Muscle layer of duodenum (tissue), 2 donors: ENCODE results near the gene MAPT.

ENCODE experiments used
- H3K27ac ChIP-seq: one replicate; pipeline ENCODE4 v1.7.0; 2013; ENCODE audit warnings: mild to moderate bottlenecking, low read length
- H3K27me3 ChIP-seq: one replicate; pipeline ENCODE4 v1.7.0; 2013; ENCODE audit warnings: low read depth, mild to moderate bottlenecking, control low read depth, low read length
- H3K36me3 ChIP-seq, 2 donors: one replicate each; pipeline ENCODE4 v1.7.0; 2013; ENCODE audit warnings: low read length in 2 of 2, control low read depth in 1 of 2, mild to moderate bottlenecking in 1 of 2; ENCODE audit not compliant: insufficient read depth in 2 of 2, control insufficient read depth in 1 of 2
- H3K4me1 ChIP-seq, 2 donors: one replicate each; pipeline ENCODE4 v1.7.0; 2013; ENCODE audit warnings: low read length in 2 of 2, mild to moderate bottlenecking in 2 of 2, control low read depth in 1 of 2, moderate library complexity in 1 of 2; ENCODE audit not compliant: insufficient read depth in 2 of 2, control insufficient read depth in 1 of 2
- H3K4me3 ChIP-seq, 2 donors: one replicate each; pipeline ENCODE4 v1.7.0; 2013; ENCODE audit warnings: low read length in 2 of 2, low read depth in 1 of 2, mild to moderate bottlenecking in 1 of 2
- H3K9me3 ChIP-seq, 2 donors: one replicate each; pipeline ENCODE4 v1.7.0; 2013; ENCODE audit warnings: low read length in 2 of 2, control low read depth in 1 of 2, mild to moderate bottlenecking in 1 of 2; ENCODE audit not compliant: control insufficient read depth in 1 of 2
- donor health status: healthy.

The MAPT gene

GRCh38 chr17:46047398-46047797 lies 153.0 kb downstream of the MAPT start:
- H3K36me3 ChIP-seq, result peaks cover 26 to 39% of the 10 kb centered on the region in 2 donors
- no peak overlapping the region for H3K27ac ChIP-seq
- H3K4me3 ChIP-seq, result no peak overlapping the region
- peaks cover 18 to 19% of the 10 kb centered on the region in 2 donors for H3K4me1 ChIP-seq
- no peaks in the 10 kb centered on the region for H3K9me3 ChIP-seq
- H3K27me3 ChIP-seq, result no peaks in the 10 kb centered on the region

DNA sequence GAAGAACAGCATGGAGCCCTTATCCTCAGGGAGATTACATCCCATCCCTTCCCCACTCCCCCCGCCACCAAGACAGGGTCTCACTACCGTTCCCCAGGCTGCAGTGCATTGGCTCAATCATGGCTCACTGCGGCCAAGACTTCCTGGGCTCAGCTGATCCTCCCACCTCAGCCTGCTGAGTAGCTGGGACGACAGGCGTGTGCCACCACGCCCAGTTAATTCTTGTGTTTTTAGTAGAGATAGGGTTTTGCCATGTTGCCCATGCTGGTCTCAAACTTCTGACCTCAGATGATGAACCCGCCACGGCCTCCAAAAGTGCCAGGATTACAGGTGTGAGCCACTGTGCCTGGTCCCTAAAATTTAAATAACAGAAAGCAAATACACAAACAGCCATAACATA lies 153.5 kb downstream of the MAPT start:
- Histone ChIP-seq H3K9me3 (no peaks in the 10 kb centered on the region), H3K36me3 (peaks cover 26 to 39% of the 10 kb centered on the region in 2 donors), H3K27me3 (no peaks in the 10 kb centered on the region), H3K27ac (no peak overlapping the region), H3K4me3 (no peak overlapping the region), H3K4me1 (peaks cover 14 to 19% of the 10 kb centered on the region in 2 donors)

DNA sequence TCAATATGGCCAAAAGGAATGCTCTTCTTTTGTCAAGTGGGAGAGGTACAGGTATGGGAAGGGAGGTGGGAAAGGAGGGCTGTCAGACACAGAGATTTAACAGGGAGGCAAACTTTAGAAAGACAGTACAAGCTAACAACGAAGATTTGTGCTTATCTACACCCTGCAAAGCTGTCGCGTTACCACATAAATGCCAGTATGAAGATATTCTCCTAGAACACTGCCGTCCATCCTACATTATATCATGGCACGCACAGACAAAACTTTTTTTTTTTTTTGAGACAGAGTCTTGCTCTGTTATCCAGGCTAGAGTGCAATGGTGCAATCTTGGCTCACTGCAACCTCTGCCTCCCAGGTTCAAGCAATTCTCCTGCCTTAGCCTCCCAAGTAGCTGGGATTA lies 155.3 kb downstream of the MAPT start:
- no peaks in the 10 kb centered on the region for H3K9me3 ChIP-seq
- peaks cover 26 to 39% of the 10 kb centered on the region in 2 donors for H3K36me3 ChIP-seq
- no peaks in the 10 kb centered on the region for H3K27me3 ChIP-seq
- H3K4me3 ChIP-seq, result no peak overlapping the region
- H3K4me1 ChIP-seq, result peaks cover 0 to 9% of the 10 kb centered on the region in 2 donors
- H3K27ac ChIP-seq, result no peak overlapping the region

- peaks cover 0 to 17% of the 10 kb centered on the region in 2 donors for H3K4me1 ChIP-seq
- peaks cover 14 to 23% of the 10 kb centered on the region in 2 donors for H3K36me3 ChIP-seq
- no peak overlapping the region for H3K4me3 ChIP-seq
- no peak overlapping the region for H3K27ac ChIP-seq
- no peaks in the 10 kb centered on the region for H3K27me3 ChIP-seq
- H3K9me3 ChIP-seq, result no peaks in the 10 kb centered on the region
Observed at GRCh38 chr17:46053911-46054534, 159.7 kb downstream of the MAPT start.

DNA sequence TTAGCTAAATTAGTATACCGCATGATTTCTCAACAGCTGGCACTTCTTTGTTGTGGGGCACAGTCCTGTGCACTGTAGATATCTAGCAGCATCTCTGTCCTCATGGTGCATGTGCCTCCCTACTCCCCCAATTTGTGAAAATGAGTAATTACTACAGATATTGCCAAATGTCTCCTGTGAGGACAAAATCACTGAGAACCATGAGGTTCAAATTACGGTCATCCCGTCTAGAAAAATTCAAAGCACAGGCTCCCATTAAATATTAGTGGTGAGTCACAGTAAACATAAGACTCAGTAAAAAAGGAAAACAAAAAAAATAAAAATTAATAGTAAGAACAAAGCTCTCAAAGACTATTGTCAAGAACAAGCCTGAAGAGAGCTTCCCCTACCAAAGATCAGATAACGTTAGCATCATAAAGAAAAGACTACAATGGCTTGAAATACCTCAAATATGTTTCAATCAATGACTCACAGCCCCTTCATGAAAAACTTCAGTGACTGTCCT lies 162.5 kb downstream of the MAPT start:
- Histone ChIP-seq H3K27ac (no peak overlapping the region), H3K4me1 (peaks cover 0 to 11% of the 10 kb centered on the region in 2 donors), H3K36me3 (peaks cover 0 to 4% of the 10 kb centered on the region in 2 donors), H3K4me3 (no peak overlapping the region), H3K9me3 (no peaks in the 10 kb centered on the region), H3K27me3 (no peaks in the 10 kb centered on the region)

DNA sequence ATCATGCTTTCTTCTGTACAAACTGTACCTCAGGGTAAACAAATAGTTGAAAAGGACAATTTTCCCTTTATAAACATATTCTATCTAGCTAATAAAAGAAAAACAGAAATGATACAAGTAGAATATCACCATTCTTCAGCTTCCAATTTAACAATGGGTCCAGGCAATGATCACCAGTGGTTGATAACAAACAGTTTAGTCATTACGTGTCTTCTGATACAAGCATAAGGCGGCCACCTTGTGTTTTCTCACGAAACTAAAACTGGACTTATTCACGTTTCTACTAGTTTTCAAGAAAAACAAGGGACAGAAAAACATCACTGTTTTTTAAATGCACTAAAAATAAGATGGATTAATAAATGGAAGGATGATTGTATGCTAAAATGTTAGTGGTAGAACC lies 163.0 kb downstream of the MAPT start:
- no peak overlapping the region for H3K4me3 ChIP-seq
- H3K36me3 ChIP-seq, result peaks cover 0 to 4% of the 10 kb centered on the region in 2 donors
- no peaks in the 10 kb centered on the region for H3K9me3 ChIP-seq
- no peaks in the 10 kb centered on the region for H3K27me3 ChIP-seq
- H3K27ac ChIP-seq, result no peak overlapping the region
- peaks cover 0 to 7% of the 10 kb centered on the region in 2 donors for H3K4me1 ChIP-seq

GRCh38 chr17:46059486-46059885 lies 165.1 kb downstream of the MAPT start:
- Histone ChIP-seq H3K9me3 (no peaks in the 10 kb centered on the region), H3K4me1 (peaks cover 0 to 18% of the 10 kb centered on the region in 2 donors), H3K4me3 (no peak overlapping the region), H3K36me3 (peaks cover 5 to 8% of the 10 kb centered on the region in 2 donors), H3K27ac (no peak overlapping the region), H3K27me3 (no peaks in the 10 kb centered on the region)

DNA sequence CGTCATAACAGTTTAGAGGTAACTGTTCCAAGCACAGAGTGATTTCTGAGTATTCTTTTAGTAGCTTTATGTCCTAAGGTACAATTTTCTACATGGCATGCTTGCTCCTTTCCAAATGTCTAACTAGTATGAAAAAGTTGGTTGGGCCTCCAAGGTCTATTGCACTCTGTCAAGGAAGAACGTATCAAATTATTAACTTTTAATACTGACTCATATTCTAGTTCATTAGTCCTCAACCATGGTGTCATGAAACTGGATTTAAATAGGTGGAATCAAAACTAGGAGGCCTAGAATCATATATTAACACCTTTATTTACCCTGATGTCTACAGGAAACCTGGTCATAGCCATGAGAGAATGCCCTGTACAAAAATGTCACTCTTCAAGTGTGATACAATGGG lies 166.1 kb downstream of the MAPT start:
- Histone ChIP-seq H3K36me3 (peaks cover 7 to 12% of the 10 kb centered on the region in 2 donors), H3K27ac (no peak overlapping the region), H3K4me1 (peaks cover 0 to 20% of the 10 kb centered on the region in 2 donors), H3K27me3 (no peaks in the 10 kb centered on the region), H3K4me3 (no peak overlapping the region), H3K9me3 (no peaks in the 10 kb centered on the region)

- H3K27me3 ChIP-seq, result no peaks in the 10 kb centered on the region
- H3K36me3 ChIP-seq, result peaks cover 17 to 21% of the 10 kb centered on the region in 2 donors
- no peak overlapping the region for H3K27ac ChIP-seq
- no peak overlapping the region for H3K4me3 ChIP-seq
- peaks cover 0 to 29% of the 10 kb centered on the region in 2 donors for H3K4me1 ChIP-seq
- H3K9me3 ChIP-seq, result no peaks in the 10 kb centered on the region
Observed at GRCh38 chr17:46061435-46061834, 167.1 kb downstream of the MAPT start.

DNA sequence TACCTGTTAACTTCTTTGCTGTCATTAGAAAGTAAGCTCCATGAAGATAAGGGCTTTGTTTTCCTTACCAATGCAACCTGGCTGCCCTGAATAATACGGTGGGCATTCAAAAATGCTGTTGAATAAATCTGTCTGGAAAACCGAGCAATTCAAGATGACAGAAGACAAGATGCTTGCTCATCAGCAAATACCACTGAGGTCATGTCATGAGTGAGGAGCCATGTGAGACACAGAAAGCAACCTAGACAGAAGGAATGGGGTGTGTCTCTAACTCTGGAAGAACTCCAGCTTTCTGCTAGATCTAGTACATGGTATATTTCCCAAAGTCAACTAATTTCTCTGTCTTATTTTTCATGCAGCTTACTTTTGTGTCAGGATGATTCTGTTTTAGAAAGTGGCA lies 168.9 kb downstream of the MAPT start:
- Histone ChIP-seq H3K4me3 (no peak overlapping the region), H3K36me3 (peaks cover 21 to 32% of the 10 kb centered on the region in 2 donors), H3K27ac (no peak overlapping the region), H3K9me3 (no peaks in the 10 kb centered on the region), H3K27me3 (no peaks in the 10 kb centered on the region), H3K4me1 (peaks cover 0 to 26% of the 10 kb centered on the region in 2 donors)

DNA sequence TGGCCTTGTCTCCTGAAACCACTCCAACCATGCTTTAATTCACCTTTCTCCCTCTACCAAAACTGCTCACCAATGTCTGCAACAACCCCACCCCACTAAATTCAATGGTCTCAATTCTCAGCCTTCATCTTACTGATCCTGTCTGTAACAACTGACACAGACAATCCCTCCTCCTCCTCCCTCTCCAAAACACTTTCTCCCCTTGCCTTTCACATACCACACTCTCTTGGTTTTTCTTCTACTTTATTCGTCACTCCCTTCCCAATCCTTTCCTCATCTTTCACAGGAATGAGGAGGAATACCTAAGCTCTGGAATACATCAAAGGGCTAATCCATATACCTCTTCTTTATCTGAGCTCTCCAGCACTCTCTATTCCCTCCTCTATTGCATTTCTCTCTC lies 170.1 kb downstream of the MAPT start:
- Histone ChIP-seq H3K36me3 (peaks cover 21 to 32% of the 10 kb centered on the region in 2 donors), H3K9me3 (no peaks in the 10 kb centered on the region), H3K4me3 (no peak overlapping the region), H3K4me1 (peaks cover 0 to 26% of the 10 kb centered on the region in 2 donors), H3K27me3 (no peaks in the 10 kb centered on the region), H3K27ac (no peak overlapping the region)

GRCh38 chr17:46071796-46072195 lies 177.4 kb downstream of the MAPT start:
- H3K4me3 ChIP-seq, result no peak overlapping the region
- no peak overlapping the region for H3K27ac ChIP-seq
- peaks cover 0 to 26% of the 10 kb centered on the region in 2 donors for H3K4me1 ChIP-seq

More at GRCh38 chr17:46071796-46072195, 177.4 kb downstream of the MAPT start:
- H3K9me3 ChIP-seq, result no peaks in the 10 kb centered on the region
- peaks cover under 1 to 7% of the 10 kb centered on the region in 2 donors for H3K36me3 ChIP-seq
- no peaks in the 10 kb centered on the region for H3K27me3 ChIP-seq
